GM21360 (cell line): ENCODE data around the gene CCR3.

Experiments
- ATAC-seq: cut with Tn5 transposase; IDR thresholded peaks from one replicate; pipeline ENCODE4 v1.9.1; 2021; ENCODE audit warnings: mild to moderate bottlenecking, moderate library complexity; ENCODE audit not compliant: unreplicated experiment

The CCR3 gene

DNA sequence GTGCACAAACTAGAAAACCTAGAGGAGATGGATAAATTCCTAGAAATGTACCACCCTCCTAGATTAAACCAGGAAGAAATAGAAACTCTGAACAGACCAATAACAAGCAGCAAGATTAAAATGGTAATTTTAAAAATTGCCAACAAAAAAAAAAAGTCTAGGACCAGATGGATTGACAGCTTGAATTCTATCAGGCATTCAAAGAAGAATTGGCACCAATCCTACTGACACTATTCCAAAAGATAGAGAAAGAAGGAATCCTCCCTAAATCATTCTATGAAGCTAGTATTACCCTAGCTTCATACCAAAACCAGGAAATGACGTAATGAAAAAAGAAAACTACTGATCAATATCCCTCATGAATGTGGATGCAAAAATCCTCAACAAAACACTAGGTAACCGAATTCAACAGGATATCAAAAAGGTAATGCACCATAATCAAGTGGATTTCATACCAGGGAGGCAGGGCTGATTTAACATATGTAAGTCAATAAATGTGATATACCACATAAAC lies 24.0 kb upstream of the CCR3 start:
- no peak for ATAC-seq

DNA sequence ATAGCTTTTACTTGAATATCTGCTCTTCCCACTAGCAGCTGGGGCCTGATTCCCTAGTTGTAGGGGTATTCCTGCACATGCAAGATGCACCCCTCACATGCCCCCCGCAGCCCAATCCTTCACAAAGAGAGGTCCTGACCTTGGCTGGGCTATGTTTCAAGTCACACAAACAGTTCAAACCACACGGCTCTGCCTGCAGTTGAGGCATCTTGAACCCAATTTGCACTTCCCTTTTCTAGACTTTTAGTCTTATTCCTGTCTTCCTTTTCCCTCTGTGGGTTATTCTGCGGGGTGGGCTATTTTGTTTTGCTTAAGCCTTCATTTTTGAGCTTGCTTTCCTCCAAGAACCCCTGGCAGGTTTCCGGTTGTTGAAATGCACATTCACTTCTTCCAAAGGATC lies 20.9 kb upstream of the CCR3 start:
- no peak for ATAC-seq

DNA sequence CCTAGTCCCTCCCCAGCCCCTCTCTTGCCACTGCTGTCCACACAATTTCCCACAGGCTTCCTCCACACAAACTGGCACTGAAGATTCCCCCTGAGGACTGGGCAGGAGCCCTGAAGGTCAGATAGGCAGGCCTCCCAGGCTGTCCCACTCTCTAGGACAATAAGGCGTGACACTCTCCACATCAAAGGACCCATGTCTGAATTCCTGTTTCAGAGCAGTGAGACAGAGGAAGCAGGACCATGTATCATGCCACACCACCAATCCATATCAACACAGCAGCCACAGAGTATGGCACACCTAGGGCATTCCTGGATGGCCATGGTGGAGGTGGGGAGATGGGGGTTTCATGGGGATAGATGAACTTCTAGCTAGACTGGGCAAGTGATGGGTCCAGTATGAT lies 20.3 kb upstream of the CCR3 start:
- no peak for ATAC-seq

DNA sequence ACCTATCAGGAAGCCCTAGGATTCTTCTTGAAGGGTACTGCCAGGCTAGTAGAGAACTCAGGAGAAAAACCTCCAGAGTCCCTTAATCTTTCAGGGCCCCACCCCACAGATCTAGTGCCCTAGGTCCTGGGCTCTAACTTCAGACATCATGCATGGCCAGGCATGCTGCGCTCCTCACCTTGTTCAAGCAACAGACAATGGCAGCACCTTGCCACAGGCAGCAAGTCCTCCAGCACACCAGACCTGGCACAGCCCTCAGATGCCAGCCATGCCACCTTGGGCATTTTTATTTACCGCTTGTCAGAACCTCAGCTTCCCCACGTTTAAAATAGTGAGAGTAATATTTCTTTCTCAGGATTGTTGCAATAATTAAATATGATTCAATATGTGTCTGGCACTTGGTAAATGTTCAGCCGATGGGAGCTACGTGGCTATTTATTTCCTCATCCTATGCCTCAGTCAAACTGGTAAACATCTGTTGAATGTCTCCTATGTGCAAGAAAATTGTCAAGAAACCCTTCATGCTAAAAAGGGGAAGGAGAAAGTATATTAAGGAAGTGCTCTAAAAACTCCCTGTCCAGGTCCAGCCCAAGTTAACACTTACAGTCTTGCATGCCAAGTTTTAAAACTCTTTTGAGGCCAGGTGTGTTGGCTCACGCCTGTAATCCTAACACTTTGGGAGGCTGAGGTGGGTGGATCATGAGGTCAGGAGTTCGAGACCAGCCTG lies 19.7 kb upstream of the CCR3 start:
- ATAC-seq = no peak

DNA sequence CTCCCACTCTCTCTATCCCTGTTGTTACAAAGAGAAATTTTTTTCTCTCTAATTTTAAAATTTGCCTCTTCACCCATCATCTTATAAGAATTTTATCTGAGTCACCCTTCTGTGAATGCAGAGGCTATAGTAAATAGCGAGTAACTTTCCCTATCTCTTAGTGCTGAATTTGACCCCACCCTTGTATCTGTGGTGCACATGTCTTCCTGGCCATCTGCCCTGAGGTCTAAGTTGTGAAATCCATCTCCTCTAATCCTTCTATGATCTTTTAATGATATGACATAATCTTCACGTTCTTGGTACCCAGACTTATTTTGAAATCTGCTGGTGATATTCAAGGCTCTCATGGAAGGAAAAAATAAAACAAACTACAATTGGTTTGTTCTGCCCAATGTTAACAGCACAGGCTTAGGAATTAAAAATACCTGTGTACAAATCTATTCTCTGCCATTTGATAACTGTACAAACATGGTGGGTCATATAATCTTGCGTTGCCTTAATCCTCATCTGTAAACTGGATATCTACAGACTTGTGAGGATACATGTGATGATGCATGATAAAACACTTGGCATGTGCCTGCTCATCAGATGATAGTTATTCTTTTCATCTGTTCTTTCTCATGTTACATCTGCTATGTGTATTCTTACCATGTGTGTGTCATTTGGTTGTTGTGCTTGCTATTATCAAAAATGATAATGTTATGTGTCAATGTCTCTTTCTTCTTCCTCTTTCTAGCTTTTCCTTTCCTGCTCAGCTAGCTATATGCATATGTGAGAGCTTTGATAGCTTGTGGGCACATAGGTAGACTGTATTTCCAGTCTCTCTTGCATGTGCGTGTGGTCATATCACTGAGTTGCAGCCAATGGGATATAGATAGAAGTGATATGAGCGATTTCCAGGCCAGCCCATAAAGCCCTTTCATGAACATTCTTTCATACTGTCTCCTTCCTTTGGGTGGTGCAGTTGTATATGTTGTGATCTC lies 13.7 kb upstream of the CCR3 start:
- ATAC-seq = no peak

DNA sequence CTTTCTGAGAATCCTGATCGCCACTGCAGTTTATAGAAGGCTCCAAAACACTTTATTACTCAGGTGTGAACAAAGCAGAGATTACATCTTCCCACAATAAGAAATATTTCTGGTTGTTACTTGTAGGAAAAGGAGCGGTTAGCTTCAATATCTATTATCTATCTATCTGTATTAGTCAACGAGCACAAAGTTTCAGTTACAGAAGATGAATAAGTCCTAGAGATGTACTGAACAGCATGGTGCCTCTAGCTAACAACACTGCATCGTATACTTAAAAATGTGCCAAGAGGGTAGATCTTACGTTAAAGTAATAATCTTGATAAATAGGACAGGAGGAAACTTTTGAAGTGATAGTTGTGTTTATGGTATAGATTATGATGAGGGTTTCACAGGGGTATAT lies 10.9 kb upstream of the CCR3 start:
- no peak for ATAC-seq

DNA sequence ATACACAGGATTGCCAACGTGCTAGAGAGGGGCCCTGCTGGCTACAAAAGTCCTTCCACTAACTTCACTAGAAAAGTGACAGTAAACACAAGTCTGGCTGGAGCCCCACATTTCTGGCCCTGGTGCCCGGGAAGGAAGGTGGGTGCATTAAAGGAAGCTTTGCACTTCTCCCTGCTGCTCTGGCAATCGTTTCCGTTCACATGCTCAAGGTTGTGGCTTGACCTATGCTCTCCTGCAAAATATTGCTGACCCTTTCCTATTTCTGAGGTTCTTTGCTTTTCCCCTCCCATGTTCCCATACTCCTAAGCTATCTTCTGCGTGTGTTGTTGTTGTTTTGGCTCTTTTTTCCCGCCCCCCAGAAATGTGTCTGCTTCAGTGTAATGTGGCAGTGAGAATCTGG lies 9.1 kb upstream of the CCR3 start:
- ATAC-seq = no peak

DNA sequence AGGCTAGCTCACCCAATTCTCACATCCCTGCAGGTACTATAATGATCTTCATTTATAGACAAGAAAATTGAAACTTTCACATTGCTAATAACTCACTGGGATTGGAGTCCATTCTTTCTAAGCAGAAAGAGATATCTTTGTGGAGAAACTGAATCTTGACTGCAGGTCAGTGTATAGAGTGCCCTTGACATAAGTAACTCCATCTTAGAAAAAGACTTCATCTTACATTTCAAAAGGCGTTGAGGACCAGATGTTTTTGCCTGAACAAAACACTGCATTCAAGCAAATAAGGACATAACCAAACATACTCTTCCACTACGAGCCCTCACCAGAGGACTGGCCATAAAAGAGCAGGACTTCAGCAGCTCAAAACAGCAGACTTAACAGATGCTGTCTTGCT lies 6.8 kb upstream of the CCR3 start:
- ATAC-seq = no peak

DNA sequence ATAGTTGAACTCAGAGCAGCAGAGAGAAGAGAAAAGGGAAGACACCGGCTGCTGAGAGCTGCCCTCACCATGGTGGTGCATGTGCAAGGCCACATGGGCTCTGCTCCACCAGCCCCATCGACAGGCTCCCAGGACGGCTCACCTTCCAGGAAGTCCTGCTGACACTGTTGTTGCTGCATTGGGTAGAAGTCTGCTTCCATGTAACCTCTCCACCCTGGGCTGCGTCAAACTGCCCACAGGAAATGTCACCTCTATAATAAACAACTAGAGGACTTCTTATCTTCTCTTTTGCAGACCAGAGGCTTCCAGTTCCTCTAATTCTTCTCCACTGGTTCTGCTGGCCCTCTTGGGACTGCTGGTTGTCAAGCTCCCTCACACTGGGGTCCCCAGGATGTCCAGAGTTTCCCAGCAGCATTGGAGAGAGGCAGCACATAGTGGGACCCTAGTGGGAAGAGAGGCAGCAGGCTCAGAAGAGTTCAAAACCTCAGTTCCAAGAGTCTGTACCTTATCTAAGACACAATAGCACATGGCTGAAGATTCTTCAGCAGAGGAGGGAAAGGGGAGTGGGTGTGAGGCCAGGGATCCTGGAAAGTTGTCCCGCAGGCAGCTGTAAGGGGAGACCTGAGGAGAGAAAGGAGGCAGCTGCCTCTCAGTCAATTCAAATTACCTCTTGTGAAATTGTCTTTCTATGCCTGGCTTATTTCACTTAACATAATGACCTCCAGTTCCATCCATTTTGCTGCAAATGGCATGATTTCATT lies 5.8 kb upstream of the CCR3 start:
- ATAC-seq = no peak

DNA sequence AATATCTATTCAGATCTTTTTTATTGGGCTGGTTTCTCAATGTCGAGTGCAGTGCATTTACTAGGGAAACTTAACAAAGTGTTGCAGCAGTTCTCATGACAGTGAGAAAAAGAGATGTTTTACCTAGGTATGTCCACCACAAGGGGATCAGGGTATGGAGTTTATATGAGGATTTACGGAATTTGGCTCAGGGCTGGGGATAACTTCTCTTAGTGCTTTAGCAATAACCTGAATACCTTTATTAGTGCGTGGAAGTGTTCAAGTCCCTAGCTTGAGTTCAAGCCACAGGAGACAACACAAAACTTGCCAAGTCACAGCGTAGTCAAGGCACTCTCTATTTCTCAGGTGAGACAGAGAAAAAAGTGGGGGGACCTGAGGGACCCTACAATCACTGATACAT lies 3.9 kb upstream of the CCR3 start:
- no peak for ATAC-seq

DNA sequence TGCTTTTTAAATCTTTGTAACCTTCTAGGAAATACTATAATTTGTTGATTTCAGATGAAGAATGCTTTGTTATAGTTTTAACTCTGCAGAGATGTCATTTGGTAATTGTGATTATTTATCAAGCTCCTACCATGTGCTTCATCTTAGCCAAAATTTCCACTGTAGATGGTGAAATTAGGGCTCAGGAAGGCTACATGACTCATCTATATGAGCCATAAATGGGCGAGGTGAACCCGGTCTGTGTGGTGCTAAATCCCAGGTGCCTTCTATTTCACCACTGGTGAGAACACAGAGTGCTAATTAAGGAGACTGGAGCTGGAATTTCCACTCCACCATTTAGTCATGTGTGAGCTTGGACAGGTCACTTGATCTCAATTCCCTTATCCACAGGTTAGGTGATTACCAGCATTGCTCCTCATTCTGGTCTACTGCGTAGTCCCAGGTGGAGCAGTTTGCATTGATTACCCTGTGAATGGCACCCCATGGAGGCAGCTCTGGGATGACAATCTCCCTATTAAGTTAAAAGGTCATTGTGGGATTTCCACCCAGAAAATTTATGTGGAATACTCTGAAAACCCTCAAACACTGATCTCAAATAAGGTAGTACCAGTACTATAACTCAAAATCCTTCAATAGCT lies 2.8 kb upstream of the CCR3 start:
- ATAC-seq = no peak

DNA sequence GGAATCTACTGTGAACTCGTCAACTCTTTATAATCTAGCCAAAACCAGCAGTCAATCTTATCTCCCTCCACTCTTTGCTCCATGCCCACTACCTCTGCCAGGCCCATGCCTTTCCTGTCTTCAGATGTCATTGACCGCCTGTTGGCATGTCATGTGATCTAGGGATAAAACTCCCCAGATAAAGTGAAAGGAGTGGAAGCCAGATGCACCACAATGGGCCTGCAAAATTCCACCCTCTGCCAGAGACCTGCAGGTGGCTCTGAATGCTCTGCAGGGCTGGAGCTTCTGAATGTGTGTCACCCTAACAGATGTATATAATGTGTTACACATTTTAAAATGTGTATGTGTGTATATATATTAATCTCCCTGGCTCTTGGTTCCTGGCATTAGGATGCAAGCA lies 2.3 kb upstream of the CCR3 start:
- ATAC-seq = no peak

DNA sequence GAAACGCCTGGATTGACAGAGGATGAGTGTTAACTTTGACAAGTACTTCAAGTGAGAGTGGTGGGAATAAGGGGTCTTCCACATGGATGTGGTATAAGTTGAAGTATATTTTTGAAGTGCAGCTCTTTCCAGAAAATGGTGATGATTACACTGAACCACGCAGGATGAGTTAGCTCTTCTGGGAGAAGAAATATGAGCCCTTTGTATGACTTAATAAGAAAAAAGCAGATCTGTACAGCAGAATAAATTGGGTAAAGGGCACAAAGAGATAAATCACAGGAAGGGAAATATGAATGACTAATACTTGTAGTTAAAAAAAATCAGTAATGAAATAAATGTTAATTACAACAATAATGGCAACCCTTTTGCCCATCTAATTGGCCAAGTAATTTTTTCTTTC lies 1.3 kb downstream of the CCR3 start:
- no peak for ATAC-seq

DNA sequence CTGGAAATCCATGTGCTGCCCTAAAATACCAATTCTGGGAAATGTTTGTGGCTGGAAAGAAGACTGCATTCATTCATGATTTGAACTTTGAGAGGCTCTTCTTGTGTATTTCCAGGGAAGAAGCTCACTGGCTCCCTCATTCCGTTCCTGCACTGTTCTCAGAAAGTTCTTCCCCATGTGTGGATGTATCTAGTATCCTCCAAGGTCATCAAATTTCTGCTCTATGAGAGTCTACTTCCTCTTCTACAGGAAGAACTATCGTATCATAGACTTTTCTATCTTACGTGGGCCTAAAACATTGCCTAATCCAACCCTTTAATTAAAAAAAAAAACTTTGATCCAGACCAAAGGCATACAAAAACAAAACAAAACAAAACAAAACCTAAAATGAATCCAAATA lies 2.9 kb downstream of the CCR3 start:
- no peak for ATAC-seq

DNA sequence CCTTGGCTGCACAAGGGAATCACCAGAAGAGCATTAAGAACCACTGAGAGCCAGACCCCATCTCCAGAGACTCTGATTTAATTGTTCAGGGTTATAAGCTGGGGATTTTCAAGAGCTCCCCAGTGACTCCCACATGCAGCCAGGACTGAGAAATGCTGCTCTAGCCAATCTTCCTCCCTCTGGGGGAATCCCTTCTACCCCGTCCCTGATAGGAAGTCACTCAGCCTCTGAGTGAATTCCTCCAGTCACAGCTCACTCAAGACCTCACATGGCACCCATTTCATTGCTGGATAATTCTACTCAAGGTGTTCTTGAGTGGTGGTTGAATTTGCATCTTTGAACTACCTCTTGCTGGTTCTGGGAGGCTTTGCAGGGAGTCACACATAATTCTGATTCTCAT lies 10.7 kb downstream of the CCR3 start:
- no peak for ATAC-seq

DNA sequence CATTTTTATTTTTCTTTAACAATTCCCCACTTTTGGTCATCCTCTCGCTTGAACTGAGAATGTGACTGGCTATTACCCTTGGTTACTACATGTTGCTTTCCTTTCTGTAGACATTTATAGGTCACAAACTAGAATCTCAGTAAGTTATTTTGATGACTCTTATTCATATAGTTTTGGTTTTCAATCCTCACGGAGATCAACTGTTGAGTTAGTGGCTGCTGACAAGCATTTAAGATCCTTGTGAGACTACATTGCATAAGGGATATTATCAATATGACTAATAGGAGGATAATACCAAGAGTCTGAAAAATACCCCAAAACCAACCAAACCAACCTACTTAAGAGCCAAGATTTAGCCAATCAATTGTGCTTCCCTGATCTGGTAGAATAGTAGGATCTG lies 16.3 kb downstream of the CCR3 start:
- ATAC-seq = no peak

DNA sequence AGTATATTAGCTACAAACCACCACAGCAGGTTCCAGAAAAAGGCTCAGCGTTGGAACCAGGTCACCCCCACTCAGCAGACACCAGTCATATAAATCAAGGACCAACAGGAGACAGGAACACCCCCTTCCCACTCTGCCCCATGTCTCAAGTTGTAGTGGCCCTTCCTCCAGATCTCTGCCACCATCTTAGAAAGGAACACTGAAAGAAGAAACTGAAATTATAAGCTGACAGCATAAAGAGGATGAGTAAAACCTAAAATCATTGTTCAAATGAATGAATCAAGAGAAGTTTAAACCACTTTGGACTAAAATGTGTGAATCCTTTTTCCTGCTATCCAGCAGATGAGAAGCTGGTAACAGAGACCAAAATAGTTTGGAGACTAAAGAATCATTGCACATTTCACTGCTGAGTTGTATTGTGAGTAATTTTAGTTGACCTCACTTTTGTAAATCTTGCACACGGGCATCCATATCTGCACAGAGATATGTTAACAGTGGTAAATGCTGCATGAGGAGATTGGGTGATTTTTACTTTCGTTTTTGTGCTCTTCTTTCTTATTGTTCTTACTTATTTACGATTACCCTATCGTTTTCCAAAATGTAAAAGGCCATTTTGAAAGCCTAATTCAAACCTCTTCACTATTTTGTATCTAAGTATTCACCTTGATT lies 19.8 kb downstream of the CCR3 start:
- ATAC-seq = no peak

DNA sequence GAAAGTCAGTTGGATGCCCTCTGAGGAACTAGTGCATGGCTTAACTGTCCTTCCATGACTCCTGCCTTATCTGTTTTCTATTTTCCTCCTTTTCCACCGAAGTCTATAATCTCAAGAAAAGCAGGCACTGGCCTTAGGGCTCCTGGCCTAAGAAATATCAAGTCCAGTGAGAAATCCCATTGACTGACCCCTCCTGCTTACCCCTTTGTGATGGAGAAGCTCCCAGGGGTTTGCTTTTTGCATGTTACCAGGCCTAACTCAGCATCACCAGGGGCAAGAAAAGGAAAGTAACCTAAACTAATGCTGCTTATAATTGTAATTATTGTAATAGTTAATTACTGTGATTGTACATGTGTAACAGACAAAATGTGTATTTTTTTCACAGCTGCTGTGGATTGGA lies 21.7 kb downstream of the CCR3 start:
- no peak for ATAC-seq

DNA sequence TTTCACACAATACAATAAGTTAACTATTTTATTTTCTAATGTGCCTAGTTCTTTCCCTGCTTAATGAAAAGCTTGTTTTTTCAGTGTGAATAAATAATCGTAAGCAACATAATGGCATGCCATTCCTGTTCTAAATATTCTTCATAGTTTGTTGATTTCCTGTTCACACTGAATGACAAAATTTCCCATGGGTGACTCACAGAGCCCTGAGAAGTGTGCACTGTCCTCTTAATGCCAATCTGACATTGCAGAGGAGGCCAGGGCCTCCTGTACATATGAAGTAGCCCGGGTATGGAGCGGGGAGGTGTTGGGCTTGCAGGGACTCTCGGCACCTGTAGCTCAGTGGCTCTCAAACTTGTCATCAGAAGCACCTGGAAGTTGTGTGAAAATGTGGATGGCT lies 24.3 kb downstream of the CCR3 start:
- no peak for ATAC-seq

DNA sequence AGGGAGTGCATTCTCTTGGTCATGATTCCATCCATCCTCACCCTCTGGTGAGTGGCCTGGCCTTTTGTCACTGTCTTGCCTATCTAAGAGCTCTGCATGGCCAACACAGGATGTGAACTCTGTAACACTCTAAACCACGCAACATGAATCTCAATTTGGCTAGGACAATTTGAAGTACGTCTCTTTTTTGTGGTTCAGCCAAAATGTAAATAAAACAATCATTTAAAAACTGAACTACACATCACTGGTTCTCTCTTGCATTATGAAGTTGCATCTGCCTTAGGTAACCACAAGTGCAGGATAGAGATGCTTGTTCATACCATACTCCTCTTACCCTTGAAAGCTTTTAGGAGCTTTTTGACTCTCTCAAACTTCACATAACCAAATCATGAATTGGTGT lies 27.3 kb downstream of the CCR3 start:
- ATAC-seq = no peak
